ENCODE measurements around the gene ARHGAP21. TPM values are rescaled to one million over a fixed set of nuclear protein-coding genes. Genes with fewer than 3 reads are reported as not detected.

Gene ARHGAP21
- polyA plus RNA-seq, 2 of the 4 experiments (the other 2 are of a cell fraction): 30.5 to 84.4 TPM

- no peak for TF ChIP-seq ESRRA (IDR thresholded peaks at IDR 0.05; ENCODE audit: borderline replicate concordance, low read length)
Observed at GRCh38 chr10:24616536-24616935, 107.2 kb downstream of the ARHGAP21 start (continued).

GRCh38 chr10:24606021-24606420 lies 117.7 kb downstream of the ARHGAP21 start:
- Histone ChIP-seq H3K4me2 (no peak overlapping the region), H3K4me1 (peaks cover 13% of the 10 kb centered on the region; the same call in 2 of the 3 replicates), H3K9me3 (no peaks in the 10 kb centered on the region), H3K4me3 (no peak overlapping the region), H3K27ac (no peak overlapping the region)
- ATAC-seq (no peak), DNase-seq (ENCODE audit: low read depth in 1 of 2, low spot score in 1 of 2) (no peak), FAIRE-seq (no peak)
- CTCF ChIA-PET: interaction anchor here (2.1 kb wide), 1 partner anchor 11 kb away, joined by 12 read pairs; no protein-coding TSS in a partner anchor
- 93% methylated on average over 1 of the region's 1 CpG for WGBS (ENCODE audit: missing lambda C conversion rate)
- no peak for TF ChIP-seq RFX5 (IDR thresholded peaks at IDR 0.05)
- no peak for TF ChIP-seq EHMT2 (IDR thresholded peaks at IDR 0.05; ENCODE audit: low read depth)
- no peak for TF ChIP-seq TFCP2L1 (CRISPR knock-in tag; IDR thresholded peaks at IDR 0.05)
- POLR2A ChIA-PET: no interaction called here

GRCh38 chr10:24605141-24605540 lies 118.5 kb downstream of the ARHGAP21 start:
- H3K9me3 ChIP-seq: no peaks in the 10 kb centered on the region

GRCh38 chr10:24603333-24603732 lies 120.4 kb downstream of the ARHGAP21 start:
- WGBS (ENCODE audit: missing lambda C conversion rate): 12% methylated on average over 2 of the region's 2 CpGs
- Histone ChIP-seq H3K4me3 (no peak overlapping the region), H3K4me2 (no peak overlapping the region; the same call in 2 of the 3 replicates), H3K9me3 (no peaks in the 10 kb centered on the region), H3K27ac (0 out of 6 replicates have a peak overlapping the region, but pooled peaks of 1 of the 2 experiments have one; percentile 10), H3K4me1 (peaks cover 6% of the 10 kb centered on the region; the same call in 2 of the 3 replicates)
- peak in 1 of 2 experiments; percentile 44; a peak in 2 of 6 replicates for ATAC-seq
- TF ChIP-seq MAFK (IDR thresholded peaks at IDR 0.05; ENCODE audit: partially characterized antibody) (peak; percentile 36), FOSL2 (IDR thresholded peaks at IDR 0.05) (no peak), FOSL2 (CRISPR knock-in tag; IDR thresholded peaks at IDR 0.05) (peak; percentile 37; the same call in 1 of the 2 replicates), EP300 (IDR thresholded peaks at IDR 0.05) (no peak)
- DNase-seq (ENCODE audit: low read depth in 1 of 2, low spot score in 1 of 2): peak in 1 of 2 experiments; percentile 19
- no peak for FAIRE-seq
- ChIA-PET POLR2A (no interaction called here), CTCF (no interaction called here)

More at GRCh38 chr10:24605141-24605540, 118.5 kb downstream of the ARHGAP21 start:
- no peak overlapping the region for H3K27ac ChIP-seq
- ChIA-PET POLR2A (no interaction called here), CTCF (interaction anchor here (2.1 kb wide), 1 partner anchor 12 kb away, joined by 12 read pairs; no protein-coding TSS in a partner anchor)
- peaks cover 13% of the 10 kb centered on the region; the same call in 2 of the 3 replicates for H3K4me1 ChIP-seq
- no peak for TF ChIP-seq REST (IDR thresholded peaks at IDR 0.05)
- no peak for TF ChIP-seq NPAS2 (CRISPR knock-in tag; IDR thresholded peaks at IDR 0.05; ENCODE audit: borderline replicate concordance)
- TF ChIP-seq ZNF302 (CRISPR knock-in tag; IDR thresholded peaks at IDR 0.05): no peak
- no peak for TF ChIP-seq ZSCAN20 (CRISPR knock-in tag; IDR thresholded peaks at IDR 0.05)
- TF ChIP-seq ZC3H11A (IDR thresholded peaks at IDR 0.05): no peak
- TF ChIP-seq EP300 (IDR thresholded peaks at IDR 0.05): no peak
- no peak for TF ChIP-seq ELK1 (IDR thresholded peaks at IDR 0.05; ENCODE audit: low read depth, low read length)
- no peak for TF ChIP-seq CBX2 (IDR thresholded peaks at IDR 0.05; ENCODE audit: borderline replicate concordance, low read depth)
- no peak for TF ChIP-seq ESRRA (IDR thresholded peaks at IDR 0.05; ENCODE audit: borderline replicate concordance, low read length)
- no peak for TF ChIP-seq JUN (IDR thresholded peaks at IDR 0.05)
- ATAC-seq: 0 out of 6 replicates have a peak, but pooled peaks of 1 of the 2 experiments have one; percentile 19
- FAIRE-seq: no peak
- WGBS (ENCODE audit: missing lambda C conversion rate): 87% methylated on average over 3 of the region's 3 CpGs
- DNase-seq (ENCODE audit: low read depth in 1 of 2, low spot score in 1 of 2): no peak
- H3K4me2 ChIP-seq: no peak overlapping the region
- no peak overlapping the region for H3K4me3 ChIP-seq

Data from A549 (cell line).